Keratinocyte (primary cell): ENCODE measurements around the gene MAGEA8.

Source experiments
- EZH2 ChIP-seq: IDR thresholded peaks from one replicate; pipeline ENCODE4 v1.6.1; 2012; ENCODE audit warnings: inconsistent platforms, mild to moderate bottlenecking, low read length, moderate library complexity
- TF ChIP-seq, protein P1 (sequence below), 3 experiments: IDR thresholded peaks in 1 of 3; conservative IDR thresholded peaks in 1 of 3; optimal IDR thresholded peaks in 1 of 3; 2 replicates in 2 of 3; 3 replicates in 1 of 3; pipeline versions ENCODE3 to v1.5.1; 2011; ENCODE audit warnings: low read length in 3 of 3, mild to moderate bottlenecking in 3 of 3, moderate library complexity in 2 of 3, control low read depth in 1 of 3, inconsistent platforms in 1 of 3; ENCODE audit not compliant: insufficient read depth in 2 of 3; ENCODE audit errors: extremely low read depth in 1 of 3

DNA sequence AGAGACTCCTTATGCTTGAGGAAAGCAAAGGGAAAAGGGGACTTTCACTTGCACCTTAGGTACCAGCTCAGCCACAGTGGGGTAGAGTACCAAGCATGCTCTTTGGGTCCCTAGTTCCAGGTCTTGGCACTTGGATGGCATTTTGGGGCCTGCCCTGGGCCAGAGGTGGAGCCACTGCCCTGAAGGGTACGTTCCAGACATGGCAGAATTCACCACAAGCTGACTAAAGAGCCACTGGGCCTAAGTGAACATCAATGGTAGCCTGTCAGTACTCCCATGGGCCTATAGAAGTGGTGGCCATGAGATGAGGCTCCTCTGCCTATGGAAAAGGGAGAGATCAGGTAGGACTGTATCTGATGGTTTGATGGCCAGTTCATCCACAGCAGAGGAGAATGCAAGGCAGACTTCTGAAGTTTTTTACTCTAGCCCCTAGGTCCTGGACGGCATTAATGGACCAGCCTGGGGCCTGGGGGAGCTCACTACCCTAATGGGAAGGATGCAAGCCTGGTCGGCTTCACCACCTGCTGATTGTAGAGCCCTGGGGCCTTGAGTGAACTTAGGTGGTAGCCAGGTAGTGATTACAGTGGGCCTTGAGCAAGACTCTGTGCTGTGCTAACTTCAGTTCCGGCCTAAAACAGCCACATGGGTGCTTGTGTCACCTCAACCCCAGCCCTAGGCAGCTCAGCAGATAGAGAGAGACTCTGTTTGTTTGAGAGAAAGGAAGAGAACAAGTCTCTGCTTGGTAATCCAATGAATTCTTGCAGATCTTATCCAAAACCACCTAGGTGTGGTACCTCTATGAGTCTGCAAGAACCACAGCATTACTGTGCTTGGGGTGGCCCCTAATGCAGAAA, 28.6 kb downstream of the MAGEA8 start:
- no peak for TF ChIP-seq EZH2
- TF ChIP-seq, protein P1, sequence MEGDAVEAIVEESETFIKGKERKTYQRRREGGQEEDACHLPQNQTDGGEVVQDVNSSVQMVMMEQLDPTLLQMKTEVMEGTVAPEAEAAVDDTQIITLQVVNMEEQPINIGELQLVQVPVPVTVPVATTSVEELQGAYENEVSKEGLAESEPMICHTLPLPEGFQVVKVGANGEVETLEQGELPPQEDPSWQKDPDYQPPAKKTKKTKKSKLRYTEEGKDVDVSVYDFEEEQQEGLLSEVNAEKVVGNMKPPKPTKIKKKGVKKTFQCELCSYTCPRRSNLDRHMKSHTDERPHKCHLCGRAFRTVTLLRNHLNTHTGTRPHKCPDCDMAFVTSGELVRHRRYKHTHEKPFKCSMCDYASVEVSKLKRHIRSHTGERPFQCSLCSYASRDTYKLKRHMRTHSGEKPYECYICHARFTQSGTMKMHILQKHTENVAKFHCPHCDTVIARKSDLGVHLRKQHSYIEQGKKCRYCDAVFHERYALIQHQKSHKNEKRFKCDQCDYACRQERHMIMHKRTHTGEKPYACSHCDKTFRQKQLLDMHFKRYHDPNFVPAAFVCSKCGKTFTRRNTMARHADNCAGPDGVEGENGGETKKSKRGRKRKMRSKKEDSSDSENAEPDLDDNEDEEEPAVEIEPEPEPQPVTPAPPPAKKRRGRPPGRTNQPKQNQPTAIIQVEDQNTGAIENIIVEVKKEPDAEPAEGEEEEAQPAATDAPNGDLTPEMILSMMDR (optimal IDR thresholded peaks at IDR 0.05 in 1 of 3, IDR thresholded peaks at IDR 0.05 in 1 of 3, conservative IDR thresholded peaks at IDR 0.05 in 1 of 3; ENCODE audit: extremely low read depth in 1 of 3, insufficient read depth in 2 of 3, low read length in 3 of 3) = no peak
